Measurements from ENCODE around the gene BIVM.

DNA sequence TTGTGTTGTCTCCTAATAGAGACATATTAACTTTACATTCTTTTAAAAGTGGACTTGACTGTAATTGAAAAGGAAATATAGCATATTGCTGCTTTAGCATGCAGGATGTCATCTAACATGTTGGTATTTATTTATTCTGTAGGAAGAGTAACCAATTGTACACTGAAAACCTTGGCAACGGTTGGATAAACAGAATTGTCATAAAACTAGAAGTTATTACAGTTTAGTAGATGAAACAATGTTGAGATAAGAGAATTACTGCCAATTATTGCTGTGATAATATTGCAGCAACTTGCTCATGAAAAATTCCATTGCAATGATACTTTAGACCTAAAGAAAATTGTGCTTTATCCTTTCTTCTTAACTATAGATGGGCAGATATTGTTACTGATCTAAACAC is 39.4 kb downstream of the BIVM start:
- TF ChIP-seq, protein P1, sequence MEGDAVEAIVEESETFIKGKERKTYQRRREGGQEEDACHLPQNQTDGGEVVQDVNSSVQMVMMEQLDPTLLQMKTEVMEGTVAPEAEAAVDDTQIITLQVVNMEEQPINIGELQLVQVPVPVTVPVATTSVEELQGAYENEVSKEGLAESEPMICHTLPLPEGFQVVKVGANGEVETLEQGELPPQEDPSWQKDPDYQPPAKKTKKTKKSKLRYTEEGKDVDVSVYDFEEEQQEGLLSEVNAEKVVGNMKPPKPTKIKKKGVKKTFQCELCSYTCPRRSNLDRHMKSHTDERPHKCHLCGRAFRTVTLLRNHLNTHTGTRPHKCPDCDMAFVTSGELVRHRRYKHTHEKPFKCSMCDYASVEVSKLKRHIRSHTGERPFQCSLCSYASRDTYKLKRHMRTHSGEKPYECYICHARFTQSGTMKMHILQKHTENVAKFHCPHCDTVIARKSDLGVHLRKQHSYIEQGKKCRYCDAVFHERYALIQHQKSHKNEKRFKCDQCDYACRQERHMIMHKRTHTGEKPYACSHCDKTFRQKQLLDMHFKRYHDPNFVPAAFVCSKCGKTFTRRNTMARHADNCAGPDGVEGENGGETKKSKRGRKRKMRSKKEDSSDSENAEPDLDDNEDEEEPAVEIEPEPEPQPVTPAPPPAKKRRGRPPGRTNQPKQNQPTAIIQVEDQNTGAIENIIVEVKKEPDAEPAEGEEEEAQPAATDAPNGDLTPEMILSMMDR (IDR thresholded peaks at IDR 0.05) = no peak
- TF ChIP-seq EZH2 (IDR thresholded peaks at IDR 0.05) = no peak
- TF ChIP-seq EZH2phosphoT487 (IDR thresholded peaks at IDR 0.05) = no peak

All from neural progenitor cell (in vitro differentiated cells).